ENCODE results near the gene SPATA13. TPM values are rescaled to one million over a fixed set of nuclear protein-coding genes. Genes with fewer than 3 reads are reported as not detected.
A peak's percentile ranks its signal among the peaks of the same experiment; 100 is the strongest.

The SPATA13 gene
- polyA plus RNA-seq, 1 experiment = 3.6 TPM

GRCh38 chr13:24230428-24231072 is 70.0 kb downstream of the SPATA13 start:
- H3K36me3 ChIP-seq (ENCODE audit: control insufficient read depth, insufficient read depth, low read length) = no peaks in the 10 kb centered on the region
- CTCF ChIA-PET = interaction anchor here (0.6 to 4.2 kb wide), 5 partner anchors 9 to 221 kb away, joined by 3 to 19 read pairs (median 3); no protein-coding TSS in a partner anchor
- no peak for DNase-seq (ENCODE audit: low read depth)
- no peak overlapping the region for H3K4me3 ChIP-seq (ENCODE audit: low read depth, low read length)
- POLR2A ChIA-PET = no interaction called here
- TF ChIP-seq CTCF (IDR thresholded peaks at IDR 0.05; ENCODE audit: insufficient read depth, low read depth, low read length) = no peak
- H3K27me3 ChIP-seq (ENCODE audit: control insufficient read depth, insufficient read depth, low read length) = no peaks in the 10 kb centered on the region

DNA sequence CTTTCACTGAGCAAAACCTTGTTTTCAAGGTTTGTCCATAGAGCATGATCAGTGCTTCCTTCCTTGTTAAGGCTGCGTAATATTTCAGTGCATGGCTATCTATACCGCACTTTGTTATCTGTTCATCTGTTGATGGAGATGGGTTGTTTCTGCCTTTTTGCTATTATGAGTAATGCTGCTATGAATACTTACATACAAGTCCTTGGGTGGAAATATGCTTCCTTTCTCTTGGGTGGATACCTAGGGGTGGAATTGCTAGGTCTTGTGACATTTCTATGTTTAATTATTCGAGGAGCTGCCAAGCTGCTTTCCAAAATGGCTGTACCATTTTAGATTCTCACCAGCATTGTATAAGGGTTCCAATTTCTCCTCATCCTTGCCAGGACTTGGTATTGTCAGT is 70.9 kb downstream of the SPATA13 start:
- TF ChIP-seq CTCF (IDR thresholded peaks at IDR 0.05; ENCODE audit: insufficient read depth, low read depth, low read length) = no peak
- POLR2A ChIA-PET = no interaction called here
- Histone ChIP-seq H3K36me3 (ENCODE audit: control insufficient read depth, insufficient read depth, low read length) (no peaks in the 10 kb centered on the region), H3K27me3 (ENCODE audit: control insufficient read depth, insufficient read depth, low read length) (no peaks in the 10 kb centered on the region), H3K4me3 (ENCODE audit: low read depth, low read length) (no peak overlapping the region)
- no peak for DNase-seq (ENCODE audit: low read depth)
- CTCF ChIA-PET = interaction anchor here (0.9 to 4.2 kb wide), 3 partner anchors 12 to 212 kb away, joined by 3 to 19 read pairs (median 4); no protein-coding TSS in a partner anchor

DNA sequence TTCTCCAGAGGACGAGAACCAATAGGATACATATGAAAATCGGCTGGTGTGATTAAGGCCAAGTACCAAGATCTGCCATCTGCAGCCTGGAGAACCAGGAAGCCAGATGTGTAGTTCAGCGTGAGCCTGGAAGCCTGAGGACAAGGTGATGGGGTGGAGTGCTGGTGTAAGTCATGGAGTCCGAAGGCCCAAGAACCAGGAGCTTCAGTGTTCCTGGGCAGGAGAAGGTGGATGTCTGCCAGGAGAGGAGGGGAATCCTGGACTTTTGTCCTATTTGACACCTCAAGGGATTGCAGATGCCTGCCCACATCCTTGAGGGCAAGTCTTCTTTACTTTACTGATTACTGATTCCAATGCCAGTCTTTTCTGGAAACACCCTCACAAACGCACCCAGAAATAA is 71.5 kb downstream of the SPATA13 start:
- Histone ChIP-seq H3K36me3 (ENCODE audit: control insufficient read depth, insufficient read depth, low read length) (no peaks in the 10 kb centered on the region), H3K4me3 (ENCODE audit: low read depth, low read length) (no peak overlapping the region), H3K27me3 (ENCODE audit: control insufficient read depth, insufficient read depth, low read length) (no peaks in the 10 kb centered on the region)
- CTCF ChIA-PET = interaction anchor here (0.8 to 4.2 kb wide), 3 partner anchors 12 to 273 kb away, joined by 3 to 19 read pairs (median 4); no protein-coding TSS in a partner anchor
- TF ChIP-seq CTCF (IDR thresholded peaks at IDR 0.05; ENCODE audit: insufficient read depth, low read depth, low read length) = no peak
- POLR2A ChIA-PET = no interaction called here
- DNase-seq (ENCODE audit: low read depth) = no peak

- H3K36me3 ChIP-seq (ENCODE audit: control insufficient read depth, insufficient read depth, low read length) = no peaks in the 10 kb centered on the region
- no peak for DNase-seq (ENCODE audit: low read depth)
- CTCF ChIA-PET = interaction anchor here (0.8 to 4.2 kb wide), 2 partner anchors 13 to 273 kb away, joined by 3 to 19 read pairs; no protein-coding TSS in a partner anchor
- H3K4me3 ChIP-seq (ENCODE audit: low read depth, low read length) = no peak overlapping the region
- H3K27me3 ChIP-seq (ENCODE audit: control insufficient read depth, insufficient read depth, low read length) = no peaks in the 10 kb centered on the region
- POLR2A ChIA-PET = no interaction called here
- TF ChIP-seq CTCF (IDR thresholded peaks at IDR 0.05; ENCODE audit: insufficient read depth, low read depth, low read length) = no peak
Observed at GRCh38 chr13:24232474-24232873, 72.0 kb downstream of the SPATA13 start.

DNA sequence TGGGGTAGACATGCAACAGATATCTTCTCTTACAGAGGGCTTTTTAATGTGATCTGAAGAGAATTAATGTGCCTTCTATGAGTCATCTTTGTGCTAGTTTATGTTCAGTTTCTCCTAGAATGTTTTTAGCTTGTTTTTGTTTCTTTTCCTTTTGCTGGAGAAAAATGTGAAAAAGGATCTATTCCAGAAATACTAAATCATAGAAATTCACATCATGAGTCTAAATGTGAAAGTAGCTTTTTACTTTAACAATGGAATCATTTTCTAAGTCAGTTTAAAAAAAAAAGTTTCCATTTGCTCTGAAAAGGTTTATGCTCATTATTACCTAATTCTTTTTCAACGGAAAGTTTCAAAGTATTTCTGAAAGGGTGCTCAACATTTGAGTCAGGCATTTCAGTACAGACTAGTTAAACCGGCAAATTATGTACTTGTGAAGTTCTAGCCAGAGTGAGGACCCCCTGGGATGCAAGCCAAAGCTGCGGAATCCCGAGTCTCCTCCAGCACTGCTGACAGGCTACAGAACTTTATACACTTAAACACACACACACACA is 72.9 kb downstream of the SPATA13 start:
- no peak for TF ChIP-seq CTCF (IDR thresholded peaks at IDR 0.05; ENCODE audit: insufficient read depth, low read depth, low read length)
- DNase-seq (ENCODE audit: low read depth) = peak; percentile 20
- Histone ChIP-seq H3K4me3 (ENCODE audit: low read depth, low read length) (peak overlapping the region; percentile 27), H3K36me3 (ENCODE audit: control insufficient read depth, insufficient read depth, low read length) (no peaks in the 10 kb centered on the region), H3K27me3 (ENCODE audit: control insufficient read depth, insufficient read depth, low read length) (no peaks in the 10 kb centered on the region)
- CTCF ChIA-PET = interaction anchor here (1.2 to 4.2 kb wide), 2 partner anchors 14 to 212 kb away, joined by 3 to 19 read pairs; no protein-coding TSS in a partner anchor
- POLR2A ChIA-PET = interaction anchor here (0.6 to 0.7 kb wide), 3 partner anchors 37 to 210 kb away, joined by 3 to 5 read pairs (median 4); no protein-coding TSS in a partner anchor
